Raji (cell line): Measurements from ENCODE around the gene PKP2.

Experiments used
- POLR2A ChIP-seq: IDR thresholded peaks from 2 replicates; pipeline ENCODE4 v1.6.1; 2011; ENCODE audit warnings: low read depth, low read length, control low read depth; ENCODE audit not compliant: insufficient read depth

Gene PKP2

GRCh38 chr12:32902287-32902997 lies 5.9 kb upstream of the PKP2 start:
- TF ChIP-seq POLR2A = no peak

GRCh38 chr12:32901553-32901952 lies 5.0 kb upstream of the PKP2 start:
- no peak for TF ChIP-seq POLR2A

- TF ChIP-seq POLR2A = no peak
Measured at GRCh38 chr12:32897687-32898573, 1.4 kb upstream of the PKP2 start.

GRCh38 chr12:32897281-32897610 lies 669 bp upstream of the PKP2 start:
- no peak for TF ChIP-seq POLR2A

- TF ChIP-seq POLR2A = no peak
Measured at GRCh38 chr12:32895688-32896431, 717 bp downstream of the PKP2 start.

- no peak for TF ChIP-seq POLR2A
Measured at GRCh38 chr12:32894566-32894965, 2.0 kb downstream of the PKP2 start.

- no peak for TF ChIP-seq POLR2A
Measured at GRCh38 chr12:32893458-32893857, 3.1 kb downstream of the PKP2 start.

- no peak for TF ChIP-seq POLR2A
Measured at GRCh38 chr12:32893043-32893442, 3.5 kb downstream of the PKP2 start.

- TF ChIP-seq POLR2A = no peak
Measured at GRCh38 chr12:32891956-32892355, 4.6 kb downstream of the PKP2 start.

GRCh38 chr12:32891526-32891925 lies 5.1 kb downstream of the PKP2 start:
- no peak for TF ChIP-seq POLR2A

- no peak for TF ChIP-seq POLR2A
Measured at GRCh38 chr12:32889011-32889760, 7.4 kb downstream of the PKP2 start.

- no peak for TF ChIP-seq POLR2A
Measured at GRCh38 chr12:32887058-32887457, 9.5 kb downstream of the PKP2 start.

GRCh38 chr12:32885831-32886230 lies 10.7 kb downstream of the PKP2 start:
- TF ChIP-seq POLR2A = no peak

- no peak for TF ChIP-seq POLR2A
Measured at GRCh38 chr12:32884962-32885361, 11.6 kb downstream of the PKP2 start.

GRCh38 chr12:32881702-32882101 lies 14.9 kb downstream of the PKP2 start:
- no peak for TF ChIP-seq POLR2A

GRCh38 chr12:32881107-32881506 lies 15.5 kb downstream of the PKP2 start:
- no peak for TF ChIP-seq POLR2A
